SK-MEL-5 (cell line): Measurements from ENCODE around the gene CCL3. TPM values are rescaled to one million over a fixed set of nuclear protein-coding genes. Genes with fewer than 3 reads are reported as not detected.
"Not testable (repeated sequence)": the region's sequence is repeated elsewhere in the genome, so short reads cannot be mapped to it uniquely, and the experiment has no call there.

Source experiments
- DNase-seq: peaks from one replicate; pipeline ENCODE4 v3.0.0-alpha.2; 2016; ENCODE audit warnings: low read depth, low spot score
- in situ Hi-C: cut with HindIII; loops from 2 replicates; pipeline ENCODE4 v1.10.0; 2016; ENCODE audit warnings: low sequenced_read_pairs, high pct_unique_total_duplicates, low pct_unique_long_range_greater_than_20kb
- polyA plus RNA-seq, 2 experiments: library from polyadenylated mRNA; depleted of rRNA; stranded (reverse); fragments of >200 nt; gene quantifications; 2 replicates each; pipeline ENCODE4 v1.2.3, GENCODE V29; 2015
- total RNA-seq: library from RNA; depleted of rRNA; stranded (reverse); fragments of >200 nt; shearing (Covaris generic); gene quantifications from 2 replicates; pipeline ENCODE4 v1.2.3, GENCODE V29; 2014; rRNA removed

CCL3 gene
- 0.26 TPM in 1 of 2 replicates, not detected in the other for total RNA-seq
- polyA plus RNA-seq (2015; cell fraction: cytosol; rRNA removed), result not detected in 2 replicates
- not detected in 2 replicates for polyA plus RNA-seq (2015; cell fraction: nucleus; rRNA removed)

DNA sequence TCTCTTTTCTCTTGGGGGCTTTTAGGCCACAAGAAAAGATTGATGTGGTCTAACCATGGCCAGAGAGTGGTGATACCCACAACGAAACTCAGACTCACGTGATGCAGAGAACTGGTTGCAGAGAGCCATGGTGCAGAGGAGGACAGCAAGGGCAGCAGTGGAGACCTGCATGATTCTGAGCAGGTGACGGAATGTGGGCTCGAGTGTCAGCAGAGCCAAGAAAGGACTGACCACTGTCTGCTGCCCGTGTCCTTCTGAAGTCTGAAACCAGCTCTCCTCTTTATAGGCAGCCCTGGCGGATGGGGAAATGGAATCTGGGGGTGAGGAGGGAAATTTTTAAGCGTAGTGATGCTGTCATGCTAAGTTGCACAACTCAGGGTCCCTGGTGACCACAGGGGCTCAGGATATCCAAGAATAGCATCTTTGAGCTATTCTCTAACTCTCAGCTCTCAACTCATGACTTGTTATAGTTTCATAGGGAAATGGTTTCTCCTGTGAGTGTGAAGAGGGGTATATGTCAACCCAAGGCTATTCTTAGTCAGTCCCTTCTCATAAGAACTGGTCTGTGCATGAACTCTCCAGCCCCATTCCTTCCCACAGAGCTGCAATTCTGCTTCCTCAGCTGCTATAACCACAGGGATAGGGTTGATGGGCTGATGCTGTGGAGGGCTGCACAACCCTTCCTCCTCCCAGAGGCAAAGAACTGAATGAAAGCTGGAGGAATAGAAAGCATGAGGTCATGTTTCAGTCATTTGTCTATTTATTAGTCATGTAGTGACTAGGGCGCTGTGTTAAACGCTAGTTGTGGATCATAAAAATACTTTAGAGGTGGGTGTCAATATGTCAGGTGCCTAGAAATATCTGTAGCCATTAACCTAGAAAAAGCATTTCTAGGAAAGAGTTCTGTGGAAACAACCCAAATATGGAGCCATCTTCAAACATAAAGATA, at the start of gene CCL3:
TSS of gene CCL3 (minus strand) at position 256 of the 949 bp plus-strand sequence. CDS start at position 171, 85 bp downstream.
- DNase-seq, result peak; percentile 25

DNA sequence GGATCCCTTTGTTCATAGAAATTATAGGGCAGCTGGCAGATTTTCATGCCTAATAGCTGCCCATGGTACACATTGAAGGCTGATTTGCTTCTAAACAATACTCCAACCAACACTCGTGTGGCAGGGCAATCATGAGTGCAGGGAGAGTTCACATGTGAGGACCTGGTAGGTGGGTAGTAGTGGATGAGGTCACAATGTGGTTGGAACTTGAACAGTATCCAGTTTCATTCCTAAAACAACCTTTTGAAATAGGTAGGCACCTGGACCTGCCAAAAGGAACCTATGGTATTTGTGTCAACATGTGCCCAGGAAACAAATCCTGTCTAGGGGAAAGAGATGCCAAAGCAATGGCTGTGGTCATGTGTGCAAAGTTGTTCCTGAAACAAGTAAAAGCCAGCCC, 46.5 kb upstream of the CCL3 start:
- in situ Hi-C loops, result no loop called here
- DNase-seq, result no peak

More for the DNA sequence above, at the start of gene CCL3:
- in situ Hi-C loops, result no loop called here

DNA sequence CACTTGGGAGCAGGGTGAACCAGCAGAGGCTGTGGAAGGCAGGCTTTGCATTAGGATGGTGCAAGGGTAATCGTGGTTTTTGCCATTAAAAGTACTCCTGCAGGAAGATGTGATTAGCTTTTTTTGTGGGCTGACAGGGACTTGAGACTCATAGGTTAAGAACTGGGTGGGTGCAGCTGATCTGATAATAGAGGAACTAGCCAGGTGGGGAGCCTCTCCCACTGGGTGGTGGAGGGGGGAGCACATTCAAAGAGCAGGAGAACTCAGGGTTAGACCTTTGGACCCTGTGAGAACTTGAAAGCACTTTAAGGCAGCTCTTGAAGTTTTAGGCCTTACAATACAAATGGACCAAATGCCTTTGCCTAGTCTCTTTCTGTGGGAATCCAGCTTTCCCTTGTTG, 46.1 kb upstream of the CCL3 start:
- in situ Hi-C loops, result no loop called here
- no peak for DNase-seq

DNA sequence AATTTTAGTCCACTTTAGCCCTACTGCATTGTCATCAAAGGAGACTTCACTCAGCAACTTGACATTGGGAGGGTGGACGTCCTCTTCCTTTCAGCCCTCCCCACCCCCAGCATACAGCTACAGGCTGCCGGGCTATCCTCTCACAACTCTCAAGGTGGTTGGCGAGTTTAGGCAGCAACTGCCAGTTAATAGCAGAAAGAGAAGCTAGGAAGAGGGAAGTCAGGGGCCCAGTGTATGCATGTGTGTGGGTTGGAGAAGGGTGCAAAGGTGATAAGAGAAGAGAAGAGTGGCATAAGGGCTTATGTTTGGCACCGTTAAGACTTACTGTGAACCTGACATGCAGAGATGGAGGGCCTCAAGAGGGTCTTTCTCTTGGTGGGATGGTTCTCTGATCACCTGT, 45.5 kb upstream of the CCL3 start:
- in situ Hi-C loops, result no loop called here
- no peak for DNase-seq

DNA sequence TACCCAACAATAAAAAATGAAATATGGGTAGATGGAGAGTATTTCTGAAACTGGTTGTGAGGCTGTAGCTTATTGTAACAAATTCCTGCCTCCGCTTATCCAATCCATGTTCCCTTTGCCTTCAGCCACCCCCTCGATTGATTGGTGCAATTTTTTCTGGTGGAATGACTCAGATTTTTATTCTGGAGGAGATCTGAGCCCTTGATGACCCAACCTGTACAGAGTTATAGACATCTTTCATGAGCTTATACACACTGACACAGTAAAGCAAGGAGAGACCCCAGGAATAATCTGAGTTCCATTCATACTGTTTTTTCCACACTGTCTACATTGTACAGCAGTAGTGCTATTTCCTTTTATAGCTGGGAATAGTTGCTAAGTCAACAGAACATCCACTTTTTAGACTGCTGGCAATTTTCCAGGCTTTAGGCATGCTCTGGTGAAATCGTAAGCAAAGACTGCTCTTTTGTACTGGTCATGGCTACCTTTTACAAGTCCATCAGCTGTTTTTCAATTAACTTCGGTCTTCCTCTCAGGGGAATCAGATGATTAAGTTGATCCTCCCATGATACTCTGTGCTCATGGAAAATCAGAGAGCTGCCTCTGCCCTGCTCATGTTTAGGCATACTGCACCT, 43.8 kb upstream of the CCL3 start:
- DNase-seq, result peak; percentile 24
- in situ Hi-C loops, result no loop called here

DNA sequence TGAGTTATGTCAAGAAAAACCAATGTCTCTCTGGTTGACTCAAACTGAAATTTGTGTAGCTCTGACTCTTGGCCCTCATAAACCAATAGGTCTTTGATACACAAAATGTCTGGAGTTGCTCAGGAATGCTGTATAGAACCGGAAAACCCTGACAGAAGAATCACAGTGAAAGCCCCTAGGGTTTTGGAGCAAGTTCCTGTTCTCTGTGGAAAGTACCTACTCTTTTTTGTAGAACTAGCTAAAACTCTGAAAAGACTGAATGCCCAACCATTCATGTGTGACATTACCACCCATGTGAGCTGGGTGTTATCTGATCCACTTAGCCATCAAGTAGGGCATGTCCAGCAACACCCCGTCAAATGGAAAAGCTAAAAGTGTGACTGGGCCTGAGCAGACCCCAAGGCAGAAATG, 42.5 kb upstream of the CCL3 start:
- no peak for DNase-seq
- in situ Hi-C loops, result no loop called here

DNA sequence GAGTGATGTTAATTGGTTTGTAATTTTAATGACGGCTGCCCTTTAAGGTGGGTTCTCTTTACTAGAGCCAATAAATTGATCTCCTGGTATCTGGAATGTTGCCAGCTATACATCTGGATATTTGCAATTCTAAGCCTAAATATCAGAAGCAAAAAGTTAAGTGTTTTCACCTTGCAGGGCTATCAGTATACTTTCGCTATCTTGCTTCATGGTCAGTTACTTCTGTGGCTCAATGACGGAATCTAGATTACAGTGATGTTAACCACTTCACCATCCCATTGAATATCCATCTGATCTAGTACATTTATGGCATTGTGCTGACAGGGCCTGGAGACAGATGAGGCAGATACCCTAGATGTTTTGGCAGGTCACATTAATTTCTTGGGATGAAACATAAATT, 42.0 kb upstream of the CCL3 start:
- in situ Hi-C loops, result no loop called here
- no peak for DNase-seq

DNA sequence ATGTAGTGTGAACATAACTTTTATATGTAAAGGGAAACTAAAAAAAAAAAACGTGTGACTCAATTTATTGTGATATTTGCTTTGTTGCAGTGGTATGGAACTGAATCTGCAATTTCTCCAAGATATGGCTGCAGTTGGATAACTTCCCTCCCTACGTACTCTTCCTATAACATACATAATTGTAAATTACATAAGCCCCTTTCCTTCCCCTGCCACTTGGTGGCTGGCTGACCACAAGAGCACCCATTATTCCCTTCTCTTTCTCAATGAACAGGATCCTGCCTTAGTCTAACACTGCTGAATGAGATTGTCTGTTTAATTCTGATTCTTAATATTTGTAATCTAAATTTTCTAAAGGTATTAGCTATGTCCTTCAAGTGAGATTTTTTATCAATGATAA, 41.5 kb upstream of the CCL3 start:
- in situ Hi-C loops, result no loop called here
- peak; percentile 50 for DNase-seq

DNA sequence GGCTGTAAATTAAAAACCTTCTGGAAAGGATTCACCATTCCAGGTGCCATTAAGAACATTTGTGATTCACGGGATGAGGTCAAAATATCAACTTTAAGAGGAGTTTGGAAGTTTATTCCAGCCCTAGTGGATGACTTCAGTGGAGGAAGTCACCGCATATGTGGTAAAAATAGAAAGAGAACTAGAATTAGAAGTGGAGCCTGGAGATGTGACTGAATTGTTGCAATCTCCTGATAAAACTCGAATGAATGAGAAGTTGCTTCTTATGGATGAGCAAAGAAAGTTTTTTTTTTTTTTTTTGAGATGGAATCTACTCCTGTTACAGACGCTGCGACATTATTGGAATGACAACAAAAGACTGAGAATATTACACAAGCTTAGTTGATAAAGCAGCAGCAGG, 40.4 kb upstream of the CCL3 start:
- in situ Hi-C loops, result no loop called here
- no peak for DNase-seq

DNA sequence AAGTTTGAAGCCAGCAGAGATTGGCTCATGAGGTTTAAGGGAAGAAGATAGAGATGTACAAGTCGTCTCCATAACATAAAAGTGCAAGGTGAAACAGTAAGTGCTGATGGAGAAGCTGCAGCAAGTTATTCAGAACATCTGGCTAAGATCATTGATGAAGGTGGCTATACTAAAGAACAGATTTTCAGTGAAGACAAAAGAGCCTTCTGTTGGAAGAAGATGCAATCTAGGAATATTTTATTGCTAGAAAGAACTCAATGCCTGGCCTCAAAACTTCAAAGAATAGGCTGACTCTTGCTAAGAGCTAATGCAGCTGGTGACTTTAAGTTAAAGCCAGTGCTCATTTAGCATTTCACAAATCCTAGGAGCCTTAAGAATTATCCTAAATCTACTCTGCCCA, 39.7 kb upstream of the CCL3 start:
- DNase-seq, result no peak
- in situ Hi-C loops, result no loop called here

DNA sequence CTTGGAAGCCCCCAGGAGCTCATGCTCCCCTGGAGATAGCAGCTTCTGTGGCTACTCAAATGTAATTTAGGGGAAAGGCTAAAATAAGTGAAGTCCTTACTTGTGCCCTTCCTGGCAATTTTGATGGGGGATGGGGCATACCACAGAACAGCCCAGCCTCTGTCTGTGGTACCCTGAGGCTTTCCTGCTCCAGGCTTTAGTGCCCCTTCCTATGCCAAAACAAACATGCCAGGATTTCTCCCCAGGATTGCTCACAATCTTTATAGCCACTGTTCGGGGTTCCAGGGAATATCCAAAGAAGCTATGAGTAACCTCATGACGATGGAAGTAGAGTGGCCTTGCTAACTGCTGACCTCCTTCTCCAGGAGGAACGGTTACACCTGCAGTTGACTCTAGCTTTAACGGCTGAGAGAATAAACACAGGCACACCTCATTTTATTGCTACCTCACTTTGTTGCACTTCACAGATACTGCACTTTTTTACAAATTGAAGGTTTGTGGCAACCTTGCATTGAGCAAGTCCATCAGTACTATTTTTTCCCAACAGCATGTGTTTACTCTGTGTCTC, 38.6 kb upstream of the CCL3 start:
- in situ Hi-C loops, result no loop called here
- DNase-seq, result no peak

DNA sequence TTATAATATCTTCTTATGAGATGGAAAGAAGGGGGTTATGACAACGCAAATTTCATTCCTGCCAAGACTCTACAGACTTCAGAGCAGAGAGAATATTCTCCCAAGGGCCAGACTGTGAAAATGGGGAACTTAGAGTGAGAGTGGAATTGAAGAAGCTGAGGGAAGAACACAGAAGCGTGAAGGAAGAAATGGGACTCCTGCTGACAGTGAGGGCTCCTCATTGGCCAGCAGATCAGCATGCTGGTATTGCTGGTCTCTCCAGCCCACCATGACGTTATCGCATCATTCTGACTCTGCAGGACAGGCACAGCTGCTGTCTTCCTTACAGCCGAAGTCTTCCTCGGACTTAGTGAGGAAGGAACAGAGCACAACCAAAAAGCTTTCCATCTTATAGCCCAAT, 38.0 kb upstream of the CCL3 start:
- DNase-seq, result no peak
- in situ Hi-C loops, result no loop called here

DNA sequence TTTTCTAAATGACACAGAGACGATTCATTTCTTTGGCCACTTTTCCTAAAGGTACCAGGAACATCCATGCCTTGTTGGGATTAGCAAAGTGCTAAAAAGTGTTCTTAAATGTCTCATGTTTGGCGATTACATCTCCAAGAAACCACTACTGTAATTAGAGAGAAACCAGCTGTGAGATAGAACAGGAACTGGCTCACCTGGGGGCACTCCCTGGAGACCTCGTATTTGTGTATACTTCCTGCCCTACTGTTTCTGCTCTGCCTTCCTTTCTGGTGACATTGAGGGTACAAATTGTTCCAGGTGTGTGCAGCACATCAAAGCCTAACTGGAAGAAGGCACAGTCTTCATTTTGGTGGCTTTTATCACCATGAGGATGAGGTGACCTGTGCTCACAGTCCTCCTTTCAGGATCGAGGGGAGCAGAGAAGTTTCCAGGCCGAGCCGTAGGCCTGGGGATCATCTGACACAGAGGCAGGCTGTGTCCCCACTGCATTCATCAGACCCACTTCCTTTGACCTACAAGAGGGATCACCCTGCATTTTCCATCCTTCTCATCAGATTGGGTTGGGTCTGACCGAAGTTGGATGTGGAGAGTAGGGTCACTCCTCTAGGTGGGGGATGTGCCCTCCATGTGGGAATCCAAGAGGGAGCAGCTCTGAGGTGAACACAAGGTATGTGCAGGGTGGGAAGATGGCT, 37.4 kb upstream of the CCL3 start:
- in situ Hi-C loops, result no loop called here
- no peak for DNase-seq

DNA sequence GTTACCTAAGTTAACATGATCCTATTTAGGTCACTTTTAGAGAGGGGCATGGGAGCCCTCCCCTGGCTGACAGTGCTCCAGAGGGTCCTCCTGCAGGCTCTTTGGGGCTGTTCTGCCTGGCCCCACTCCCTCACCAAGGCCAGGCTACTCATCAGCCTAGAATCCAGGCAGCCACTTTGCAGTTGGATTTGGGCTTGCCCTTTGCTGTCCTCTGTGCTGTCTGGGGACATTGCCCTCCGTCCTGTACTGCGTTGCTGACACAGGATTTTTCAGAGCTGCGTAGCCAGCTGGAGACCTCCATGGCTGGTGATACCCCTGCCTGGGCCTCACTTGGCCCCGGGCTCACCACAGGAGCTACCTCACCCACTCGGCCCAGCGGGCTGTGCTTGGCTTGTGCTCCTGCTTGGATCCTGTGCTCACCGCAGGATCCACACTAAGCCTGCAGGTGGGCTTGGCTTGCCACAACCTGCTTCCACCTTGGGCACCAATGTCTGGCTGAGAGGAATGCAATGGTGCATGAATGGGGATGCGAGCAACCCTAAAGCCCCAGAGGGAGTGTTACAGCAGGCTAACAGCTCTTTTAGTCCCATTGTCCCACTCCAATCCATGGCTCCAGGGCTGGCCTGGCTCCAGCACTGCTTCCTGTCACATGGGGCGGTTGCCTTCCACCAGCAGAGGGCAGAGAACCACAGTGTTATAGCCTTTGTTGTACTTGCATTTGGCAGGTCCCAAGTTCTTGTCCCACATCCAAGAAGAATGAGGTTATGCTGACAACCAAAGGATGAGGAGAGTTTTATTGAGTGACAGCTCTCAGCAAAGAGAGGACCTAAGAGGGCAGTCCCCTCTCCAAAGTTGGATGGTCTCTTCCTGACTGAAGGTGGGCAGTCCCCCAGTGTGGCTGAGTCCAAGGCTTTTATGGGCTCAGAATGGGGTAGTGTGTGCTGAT, 35.2 kb upstream of the CCL3 start:
- in situ Hi-C loops, result no loop called here
- DNase-seq, result peak; percentile 56

DNA sequence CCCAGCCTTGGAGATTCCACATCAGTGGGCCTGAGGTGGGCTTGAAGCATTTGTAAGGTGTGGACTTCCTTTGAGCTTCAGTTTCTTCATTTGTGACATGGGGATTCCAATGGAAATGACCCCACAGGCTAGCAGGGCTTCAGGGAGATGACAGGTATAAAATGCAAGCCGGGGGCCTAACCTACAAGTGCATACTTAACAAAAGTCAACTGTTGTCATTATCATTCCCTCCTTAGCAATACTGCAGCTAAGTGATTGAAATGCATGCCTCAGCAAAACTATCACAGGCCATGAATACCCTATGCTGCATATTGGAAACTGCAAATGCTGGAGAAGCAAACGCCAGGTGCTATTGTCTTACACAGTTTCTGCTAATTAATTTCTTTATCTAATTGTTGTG, 33.5 kb upstream of the CCL3 start:
- in situ Hi-C loops, result no loop called here
- no peak for DNase-seq

DNA sequence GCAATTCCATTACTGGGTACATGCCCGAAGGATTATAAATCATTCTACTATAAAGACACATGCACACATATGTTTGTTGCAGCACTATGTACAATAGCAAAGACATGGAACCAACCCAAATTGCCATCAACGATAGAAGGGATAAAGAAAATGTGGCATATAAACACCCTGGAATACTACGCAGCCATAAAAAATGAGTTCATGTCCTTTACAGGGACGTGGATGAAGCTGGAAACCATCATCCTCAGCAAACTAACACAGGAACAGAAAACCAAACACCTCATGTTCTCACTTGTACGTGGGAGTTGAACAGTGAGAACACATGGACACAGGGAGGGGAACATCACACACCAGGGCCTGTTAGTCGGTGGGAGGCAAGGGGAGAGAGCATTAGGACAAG, 31.2 kb upstream of the CCL3 start:
- in situ Hi-C loops, result not testable (repeated sequence)

DNA sequence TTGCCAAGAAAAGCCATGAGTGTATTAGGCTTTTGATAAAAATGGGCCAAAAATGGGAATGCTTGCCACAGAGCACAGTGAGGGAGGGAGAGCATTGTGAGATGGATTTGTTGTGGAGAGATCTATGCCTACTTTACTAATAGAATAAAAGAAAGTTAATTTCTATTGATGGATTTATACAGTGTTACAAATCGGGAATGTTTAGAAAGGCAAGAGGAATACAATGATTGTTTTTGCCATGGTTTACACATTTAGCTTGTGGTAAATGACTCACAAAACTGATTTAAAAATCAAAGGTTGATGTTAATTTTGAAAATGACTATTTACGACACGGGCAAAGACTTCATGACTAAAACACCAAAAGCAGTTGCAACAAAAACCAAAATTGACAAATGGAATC, 30.3 kb upstream of the CCL3 start:
- in situ Hi-C loops, result no loop called here

More for the DNA sequence above, 31.2 kb upstream of the CCL3 start:
- not testable (repeated sequence) for DNase-seq

More for the DNA sequence above, 30.3 kb upstream of the CCL3 start:
- DNase-seq, result no peak
